Neutrophil (primary cell): Measurements from ENCODE around the gene TIMM9.
"Not testable (repeated sequence)": the region's sequence is repeated elsewhere in the genome, so short reads cannot be mapped to it uniquely, and the experiment has no call there.

Source experiments
- H3K27ac ChIP-seq: fragments of 200-600 bp; sonication (generic); 2 replicates; pipeline ENCODE4 v1.5.1; 2016; ENCODE audit warnings: mild to moderate bottlenecking, moderate library complexity
- H3K27me3 ChIP-seq: fragments of 200-600 bp; sonication (generic); 2 replicates; pipeline ENCODE4 v1.6.0; 2016; ENCODE audit warnings: mild to moderate bottlenecking
- H3K36me3 ChIP-seq: fragments of 200-600 bp; sonication (generic); 2 replicates; pipeline ENCODE4 v1.5.1; 2017
- H3K4me1 ChIP-seq, 2 experiments: fragments of 200-600 bp in 1 of 2; sonication (generic) in 1 of 2; 1 replicate in 1 of 2; 2 replicates in 1 of 2; pipeline versions ENCODE4 v1.5.1 to v1.6.1; 2013 to 2016; ENCODE audit warnings: low read depth in 1 of 2, low read length in 1 of 2, mild to moderate bottlenecking in 1 of 2, moderate library complexity in 1 of 2; ENCODE audit not compliant: control insufficient read depth in 1 of 2, insufficient read depth in 1 of 2
- H3K4me3 ChIP-seq, 2 experiments: fragments of 200-600 bp in 1 of 2; sonication (generic) in 1 of 2; 1 replicate in 1 of 2; 2 replicates in 1 of 2; pipeline ENCODE4 v1.5.1; 2013 to 2016; ENCODE audit warnings: low read depth in 1 of 2, low read length in 1 of 2, mild to moderate bottlenecking in 1 of 2, moderate library complexity in 1 of 2
- H3K9me3 ChIP-seq: fragments of 200-600 bp; sonication (generic); 2 replicates; pipeline ENCODE4 v1.5.1; 2016
- CTCF ChIP-seq: fragments of 200-600 bp; sonication (generic); IDR thresholded peaks from 2 replicates; pipeline ENCODE4 v1.5.1; 2016; ENCODE audit warnings: antibody characterized with exemption

TIMM9 gene

GRCh38 chr14:58376791-58377190, 50.5 kb downstream of the TIMM9 start:
- Histone ChIP-seq H3K27ac (no peak overlapping the region), H3K4me3 (no peak overlapping the region), H3K9me3 (no peaks in the 10 kb centered on the region), H3K4me1 (no peaks in the 10 kb centered on the region), H3K27me3 (no peaks in the 10 kb centered on the region), H3K36me3 (peaks cover 78% of the 10 kb centered on the region)
- no peak for TF ChIP-seq CTCF

GRCh38 chr14:58368956-58369355, 58.4 kb downstream of the TIMM9 start:
- no peak for TF ChIP-seq CTCF
- H3K9me3 ChIP-seq = no peaks in the 10 kb centered on the region
- H3K27ac ChIP-seq = no peak overlapping the region
- no peaks in the 10 kb centered on the region for H3K4me1 ChIP-seq
- no peaks in the 10 kb centered on the region for H3K27me3 ChIP-seq
- peaks cover 97% of the 10 kb centered on the region for H3K36me3 ChIP-seq
- no peak overlapping the region for H3K4me3 ChIP-seq

GRCh38 chr14:58367296-58367695, 60.0 kb downstream of the TIMM9 start:
- Histone ChIP-seq H3K9me3 (no peaks in the 10 kb centered on the region), H3K27ac (no peak overlapping the region), H3K4me1 (no peaks in the 10 kb centered on the region), H3K27me3 (no peaks in the 10 kb centered on the region), H3K4me3 (no peak overlapping the region), H3K36me3 (peaks cover 87% of the 10 kb centered on the region)
- TF ChIP-seq CTCF = no peak

GRCh38 chr14:58364316-58364715, 63.0 kb downstream of the TIMM9 start:
- Histone ChIP-seq H3K27me3 (no peaks in the 10 kb centered on the region), H3K9me3 (no peaks in the 10 kb centered on the region), H3K36me3 (peaks cover 87% of the 10 kb centered on the region), H3K27ac (no peak overlapping the region), H3K4me1 (no peaks in the 10 kb centered on the region), H3K4me3 (no peak overlapping the region)
- TF ChIP-seq CTCF = no peak

- Histone ChIP-seq H3K4me3 (no peak overlapping the region), H3K4me1 (no peaks in the 10 kb centered on the region), H3K36me3 (peaks cover 83% of the 10 kb centered on the region), H3K27me3 (no peaks in the 10 kb centered on the region), H3K27ac (no peak overlapping the region), H3K9me3 (no peaks in the 10 kb centered on the region)
- no peak for TF ChIP-seq CTCF
Observed at GRCh38 chr14:58362798-58363412, 64.4 kb downstream of the TIMM9 start.

GRCh38 chr14:58362272-58362671, 65.1 kb downstream of the TIMM9 start:
- H3K9me3 ChIP-seq, H3K4me1 ChIP-seq, H3K27ac ChIP-seq, H3K27me3 ChIP-seq, H3K4me3 ChIP-seq: not testable (repeated sequence)
- H3K36me3 ChIP-seq = peaks cover 81% of the 10 kb centered on the region
